Testis (tissue), 3 donors: ENCODE results near the gene TGFB1. TPM values are rescaled to one million over a fixed set of nuclear protein-coding genes. Genes with fewer than 3 reads are reported as not detected.

Experiments used
- DNase-seq: peaks from one replicate; pipeline ENCODE4 v3.0.0-alpha.2; 2019
- H3K27ac ChIP-seq, 2 donors: fragments of 200-600 bp; sonication (generic); one replicate each; pipeline ENCODE4 v1.5.1; 2019
- H3K27me3 ChIP-seq: fragments of 200-600 bp; sonication (generic); one replicate; pipeline ENCODE4 v1.5.1; 2019
- H3K36me3 ChIP-seq: fragments of 200-600 bp; sonication (generic); one replicate; pipeline ENCODE4 v1.5.1; 2017; ENCODE audit warnings: low read depth; ENCODE audit errors: missing control alignments
- H3K4me1 ChIP-seq: fragments of 200-600 bp; sonication (generic); one replicate; pipeline ENCODE4 v1.5.1; 2019
- H3K4me3 ChIP-seq, 2 donors: fragments of 200-600 bp; sonication (generic); one replicate each; pipeline ENCODE4 v1.5.1; 2017 to 2019
- H3K9me3 ChIP-seq: fragments of 200-600 bp; sonication (generic); one replicate; pipeline ENCODE4 v1.5.1; 2017
- CTCF ChIP-seq, 3 experiments: fragments of 450-650 bp in 2 of 3; fragments of 200-600 bp in 1 of 3; sonication (generic) in 1 of 3; IDR thresholded peaks; one replicate each; pipeline ENCODE4 v1.5.1; 2016 to 2019; ENCODE audit warnings: antibody characterized with exemption in 3 of 3, mild to moderate bottlenecking in 2 of 3, moderate library complexity in 1 of 3
- POLR2A ChIP-seq: fragments of 450-650 bp; IDR thresholded peaks from one replicate; pipeline ENCODE4 v1.6.1; 2017; ENCODE audit warnings: antibody characterized with exemption, mild to moderate bottlenecking, moderate library complexity
- WGBS, 2 donors: methylation state at CpG; one replicate each; pipeline ENCODE4 v1.1.5; 2018; 5-methylcytosine and 5-hydroxymethylcytosine counted together
- intact Hi-C: fragments of 100-400 bp; cut with DNase I; formaldehyde crosslinking; loops from one replicate; pipeline ENCODE4 v1.15.1; 2023; ENCODE audit warnings: low total_unique reads
- polyA plus RNA-seq: library from polyadenylated mRNA; stranded (reverse); fragments of 350-450 nt; fragmentation: Illumina TruSeq; extraction: RNeasy Lipid Tissue Mini Kit (QIAGEN cat#74804); gene quantifications from one replicate; pipeline ENCODE4 v1.2.3, GENCODE V29; 2014; ENCODE audit warnings: low read depth, low replicate concordance; ENCODE audit not compliant: insufficient read depth
- total RNA-seq, 2 donors: library from RNA; depleted of rRNA; stranded (reverse); fragments of >200 nt; gene quantifications; one replicate each; pipeline ENCODE4 v1.2.3, GENCODE V29; 2016

The TGFB1 gene
- total and polyA plus RNA-seq, 3 donors from 2014 or later: 12.7 to 19.8 (median 17.0) TPM

GRCh38 chr19:41309180-41310032 lies 44.3 kb downstream of the TGFB1 start:
- Histone ChIP-seq H3K4me3 (peak overlapping the region; percentile 76 to 77), H3K27ac (peak overlapping the region; percentile 93 to 97), H3K4me1 (peaks cover 20% of the 10 kb centered on the region), H3K36me3 (no peaks in the 10 kb centered on the region), H3K9me3 (no peaks in the 10 kb centered on the region), H3K27me3 (no peaks in the 10 kb centered on the region)
- intact Hi-C loops: loop anchor here (5.0 kb wide), 1 partner anchor 42 kb away; no protein-coding TSS in a partner anchor
- no peak for DNase-seq
- no peak for TF ChIP-seq POLR2A
- no peak for TF ChIP-seq CTCF (IDR thresholded peaks at IDR 0.05)
- WGBS, 2 donors: 2 to 8% methylated on average over 26 of the region's 26 CpGs

GRCh38 chr19:41308450-41309179 lies 45.1 kb downstream of the TGFB1 start:
- peak overlapping the region; percentile 93 to 97 for H3K27ac ChIP-seq
- no peaks in the 10 kb centered on the region for H3K27me3 ChIP-seq
- intact Hi-C loops: loop anchor here (5.0 kb wide), 1 partner anchor 41 kb away; no protein-coding TSS in a partner anchor
- H3K9me3 ChIP-seq: no peaks in the 10 kb centered on the region
- TF ChIP-seq CTCF (IDR thresholded peaks at IDR 0.05) (peak; percentile 94 to 99 (median 98)), POLR2A (no peak)
- H3K36me3 ChIP-seq: no peaks in the 10 kb centered on the region
- H3K4me3 ChIP-seq: peak overlapping the region in 1 of 2 donors; percentile 77
- H3K4me1 ChIP-seq: peaks cover 20% of the 10 kb centered on the region
- WGBS, 2 donors: 16 to 20% methylated on average over 8 of the region's 8 CpGs
- peak; percentile 98 for DNase-seq

DNA sequence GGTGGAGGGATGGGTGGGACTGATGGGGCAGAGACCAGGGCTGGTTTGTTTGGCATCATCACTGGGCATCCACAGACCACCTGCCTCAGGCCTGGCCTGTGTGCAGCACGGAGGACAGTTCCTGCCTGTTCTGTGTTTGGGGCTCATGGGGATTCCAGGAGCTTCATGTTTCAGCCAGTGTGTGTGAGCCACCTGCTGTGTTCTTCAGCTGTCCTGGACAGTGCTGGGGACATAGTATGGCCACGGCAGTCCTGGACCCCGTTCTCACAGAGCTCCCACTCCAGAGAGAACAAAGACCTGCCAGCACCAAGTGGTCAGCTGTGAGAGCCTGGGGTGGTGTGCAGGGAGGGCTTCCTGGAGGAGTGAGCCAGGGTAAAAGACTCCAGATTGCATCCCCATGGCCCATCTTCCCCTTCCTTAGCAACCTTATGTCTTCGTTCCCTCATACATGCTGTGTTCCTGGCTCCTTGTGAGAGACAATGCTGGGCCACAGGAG lies 45.7 kb downstream of the TGFB1 start:
- 20 to 51% methylated on average over 2 to 4 of the region's 4 CpGs for WGBS, 2 donors
- no peaks in the 10 kb centered on the region for H3K36me3 ChIP-seq
- intact Hi-C loops: loop anchor here (5.0 kb wide), 1 partner anchor 41 kb away; no protein-coding TSS in a partner anchor
- peaks cover 20% of the 10 kb centered on the region for H3K4me1 ChIP-seq
- TF ChIP-seq CTCF (IDR thresholded peaks at IDR 0.05) (no peak), POLR2A (no peak)
- no peak for DNase-seq
- H3K4me3 ChIP-seq: no peak overlapping the region
- H3K27ac ChIP-seq: peak overlapping the region; percentile 93 to 97
- H3K9me3 ChIP-seq: no peaks in the 10 kb centered on the region
- H3K27me3 ChIP-seq: no peaks in the 10 kb centered on the region

GRCh38 chr19:41307090-41307875 lies 46.4 kb downstream of the TGFB1 start:
- Histone ChIP-seq H3K27ac (peak overlapping the region in 1 of 2 donors; percentile 97), H3K4me1 (peaks cover 20% of the 10 kb centered on the region), H3K36me3 (no peaks in the 10 kb centered on the region), H3K27me3 (no peaks in the 10 kb centered on the region), H3K9me3 (no peaks in the 10 kb centered on the region), H3K4me3 (no peak overlapping the region)
- TF ChIP-seq POLR2A (no peak), CTCF (IDR thresholded peaks at IDR 0.05) (no peak)
- no peak for DNase-seq
- intact Hi-C loops: loop anchor here (5.0 kb wide), 1 partner anchor 40 kb away; no protein-coding TSS in a partner anchor
- WGBS, 2 donors: 62 to 71% methylated on average over 8 of the region's 8 CpGs
